NCI-H82 treated with DMSO at 0.1 percent for 48 hours (cell line): ENCODE data around the gene CAPN1.
"Not testable (repeated sequence)": the region's sequence is repeated elsewhere in the genome, so short reads cannot be mapped to it uniquely, and the experiment has no call there.

Source experiments
- DNase-seq: peaks from one replicate; lab custom pipeline; 2025; ENCODE audit not compliant: unreplicated experiment; lab: John Stamatoyannopoulos, UW

CAPN1 gene

GRCh38 chr11:65181569-65182257 is at the start of gene CAPN1:
Gene CAPN1 (plus strand): TSS chr11:65181928. CDS start chr11:65182702, 774 bp downstream.
- peak; percentile 23 for DNase-seq

- DNase-seq = no peak
Measured at GRCh38 chr11:65132238-65132987, 49.3 kb upstream of the CAPN1 start.

- no peak for DNase-seq
Measured at GRCh38 chr11:65132988-65133700, 48.6 kb upstream of the CAPN1 start.

- no peak for DNase-seq
Measured at GRCh38 chr11:65133724-65134123, 48.0 kb upstream of the CAPN1 start.

GRCh38 chr11:65134240-65134951 is 47.3 kb upstream of the CAPN1 start, which contains the start of gene SYVN1:
Gene SYVN1 (minus strand): TSS chr11:65134519. CDS start chr11:65133601, 918 bp downstream.
- peak; percentile 72 for DNase-seq

- DNase-seq = peak; percentile 92
Measured at GRCh38 chr11:65134952-65135632, 46.6 kb upstream of the CAPN1 start.

GRCh38 chr11:65135633-65136145 is 46.0 kb upstream of the CAPN1 start:
- DNase-seq = no peak

GRCh38 chr11:65136515-65137096 is 45.1 kb upstream of the CAPN1 start:
- no peak for DNase-seq

- DNase-seq = no peak
Measured at GRCh38 chr11:65141896-65142494, 39.7 kb upstream of the CAPN1 start.

- no peak for DNase-seq
Measured at GRCh38 chr11:65147352-65148075, 34.2 kb upstream of the CAPN1 start.

- DNase-seq = no peak
Measured at GRCh38 chr11:65148657-65149056, 33.1 kb upstream of the CAPN1 start.

- DNase-seq = not testable (repeated sequence)
Measured at GRCh38 chr11:65150131-65150508, 31.6 kb upstream of the CAPN1 start.

- DNase-seq = no peak
Measured at GRCh38 chr11:65150509-65151299, 31.0 kb upstream of the CAPN1 start.

- DNase-seq = no peak
Measured at GRCh38 chr11:65151331-65151899, 30.3 kb upstream of the CAPN1 start.

GRCh38 chr11:65152122-65152521 is 29.6 kb upstream of the CAPN1 start:
- no peak for DNase-seq

- DNase-seq = no peak
Measured at GRCh38 chr11:65156256-65156655, 25.5 kb upstream of the CAPN1 start.

- no peak for DNase-seq
Measured at GRCh38 chr11:65156926-65157325, 24.8 kb upstream of the CAPN1 start.

- DNase-seq = no peak
Measured at GRCh38 chr11:65157336-65157735, 24.4 kb upstream of the CAPN1 start.
